Measurements from ENCODE around the gene CDH16.

Gene CDH16

DNA sequence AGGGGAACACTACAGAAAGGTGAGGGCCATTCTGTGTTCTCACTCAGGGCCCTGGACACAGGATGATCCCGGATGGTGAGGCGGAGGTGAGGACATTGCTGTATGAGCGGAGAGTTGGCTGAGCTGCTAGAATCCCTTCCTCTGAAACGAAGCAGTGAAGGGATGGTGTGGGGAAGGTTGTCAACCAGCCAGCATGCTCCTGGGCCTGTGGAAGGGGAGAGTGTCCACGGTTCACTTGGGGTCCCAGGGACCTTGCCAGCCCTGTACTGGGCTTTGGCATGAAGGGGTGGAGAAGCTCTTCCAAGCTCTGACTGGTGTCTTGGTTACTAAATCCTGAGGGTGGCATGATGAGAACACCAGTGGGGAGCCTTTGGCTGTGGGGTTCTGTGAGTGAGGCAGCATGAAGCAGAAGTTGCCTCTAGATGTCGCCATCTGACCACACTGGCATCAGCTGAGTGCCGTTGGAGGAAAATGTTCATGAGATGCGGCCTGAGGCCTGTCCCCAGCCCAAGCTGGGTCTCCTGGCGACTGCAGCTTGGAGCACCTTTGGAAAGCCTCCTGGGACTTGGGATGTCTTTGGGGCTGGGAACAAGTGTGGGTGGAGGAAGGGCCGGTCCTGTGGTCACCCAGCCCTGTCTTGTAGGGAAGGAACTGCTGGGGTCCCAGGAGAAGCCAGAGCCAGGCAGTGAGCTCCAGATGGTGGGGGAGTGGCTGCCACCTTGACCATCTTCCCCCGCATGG, 23.6 kb downstream of the CDH16 start:
- Histone ChIP-seq H3K9me3 (replicated peaks in 1 of 2; ENCODE audit: control insufficient read depth in 2 of 2, insufficient read depth in 1 of 2, low read depth in 1 of 2, low read length in 2 of 2) (no peaks in the 10 kb centered on the region), H3K4me2 (ENCODE audit: insufficient read depth, low read length, poor library complexity, severe bottlenecking) (no peak overlapping the region), H4K8ac (ENCODE audit: low read depth, low read length) (no peak overlapping the region), H3K4me3 (ENCODE audit: low read length in 2 of 2) (no peak overlapping the region), H2AK5ac (ENCODE audit: low read depth, low read length) (no peak overlapping the region), H3K79me1 (ENCODE audit: low read depth, low read length) (no peaks in the 10 kb centered on the region), H3K27ac (replicated peaks; ENCODE audit: low read length) (no peak overlapping the region), H3K27me3 (ENCODE audit: control insufficient read depth in 3 of 3, insufficient read depth in 3 of 3, low read depth in 1 of 3, low read length in 3 of 3) (peaks cover 0 to 7% (median 0%) of the 10 kb centered on the region in 3 experiments), H3K18ac (ENCODE audit: low read length) (no peak overlapping the region), H2AFZ (ENCODE audit: low read length) (peak overlapping the region; percentile 54), H3K36me3 (replicated peaks in 1 of 2; ENCODE audit: control insufficient read depth in 2 of 2, insufficient read depth in 2 of 2, low read length in 2 of 2) (peaks cover 0 to 3% of the 10 kb centered on the region in 2 donors), H3K23ac (ENCODE audit: low read depth, low read length, poor library complexity) (no peak overlapping the region), H2BK120ac (ENCODE audit: low read depth, low read length) (no peak overlapping the region), H3K9ac (ENCODE audit: low read depth, low read length, poor library complexity) (no peak overlapping the region), H3K4me1 (ENCODE audit: control insufficient read depth in 2 of 2, insufficient read depth in 1 of 2, low read depth in 1 of 2, low read length in 2 of 2) (peaks cover 5 to 10% of the 10 kb centered on the region in 2 donors), H3K14ac (ENCODE audit: low read length) (no peak overlapping the region), H4K91ac (ENCODE audit: low read depth, low read length, poor library complexity) (no peak overlapping the region), H2BK15ac (ENCODE audit: low read length) (no peak overlapping the region), H2BK12ac (ENCODE audit: low read length) (no peak overlapping the region), H2BK5ac (ENCODE audit: low read length) (no peak overlapping the region), H3K4ac (ENCODE audit: low read length) (no peak overlapping the region)
- DNase-seq (ENCODE audit: low spot score): peak; percentile 48
- no CpG with 5 or more reads among the region's 11 CpGs for WGBS, 2 donors (ENCODE audit: extremely low coverage in 2 of 2, insufficient read length in 2 of 2, insufficient replicate concordance in 1 of 2)

DNA sequence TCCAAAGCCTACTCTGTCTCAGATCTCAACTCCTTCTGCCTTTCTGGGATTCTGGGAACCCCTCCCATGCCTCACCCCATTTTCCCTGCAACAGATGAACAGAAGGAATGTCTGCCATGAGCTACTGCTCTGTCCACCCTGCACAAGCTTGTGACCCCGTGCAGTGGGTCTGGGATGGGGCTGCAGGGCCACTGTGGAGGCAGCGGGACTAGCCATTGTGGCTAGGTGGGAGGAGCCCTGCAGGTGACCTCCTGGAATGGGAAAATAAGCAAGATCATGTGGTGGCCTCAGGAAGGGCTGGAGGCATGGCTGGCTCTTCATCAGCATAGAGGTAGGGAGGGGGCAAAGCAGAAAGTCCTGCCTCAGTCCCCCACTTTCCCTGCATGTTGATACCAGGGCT, 24.6 kb downstream of the CDH16 start:
- Histone ChIP-seq H2BK15ac (ENCODE audit: low read length) (no peak overlapping the region), H2AFZ (ENCODE audit: low read length) (no peak overlapping the region)
- DNase-seq (ENCODE audit: low spot score): no peak

DNA sequence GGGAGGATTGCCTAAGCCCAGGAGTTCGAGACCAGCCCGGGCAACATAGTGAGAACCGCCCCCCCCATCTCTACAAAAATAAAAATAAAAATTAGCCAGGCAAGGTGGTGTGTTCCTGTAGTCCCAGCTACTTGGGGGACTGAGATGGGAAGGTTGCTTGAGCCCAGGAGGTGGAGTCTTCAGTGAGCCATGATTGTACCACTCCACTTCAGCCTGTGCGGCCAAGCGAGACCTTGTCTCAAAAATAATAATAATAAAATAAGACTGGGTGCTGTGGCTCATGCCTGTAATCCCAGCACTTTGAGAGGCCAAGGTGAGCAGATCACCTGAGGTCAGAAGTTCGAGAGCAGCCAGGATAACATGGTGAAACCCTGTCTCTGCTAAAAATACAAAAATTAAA, 26.9 kb downstream of the CDH16 start:
- Histone ChIP-seq H3K9ac (ENCODE audit: low read depth, low read length, poor library complexity) (no peak overlapping the region), H3K18ac (ENCODE audit: low read length) (no peak overlapping the region), H2BK15ac (ENCODE audit: low read length) (no peak overlapping the region), H3K9me3 (replicated peaks in 1 of 2; ENCODE audit: control insufficient read depth in 2 of 2, insufficient read depth in 1 of 2, low read depth in 1 of 2, low read length in 2 of 2) (no peaks in the 10 kb centered on the region), H3K36me3 (replicated peaks in 1 of 2; ENCODE audit: control insufficient read depth in 2 of 2, insufficient read depth in 2 of 2, low read length in 2 of 2) (peaks cover 0 to 5% of the 10 kb centered on the region in 2 donors), H2BK12ac (ENCODE audit: low read length) (no peak overlapping the region), H3K27me3 (ENCODE audit: control insufficient read depth in 3 of 3, insufficient read depth in 3 of 3, low read depth in 1 of 3, low read length in 3 of 3) (peaks cover 0 to 7% (median 0%) of the 10 kb centered on the region in 3 experiments), H3K27ac (replicated peaks; ENCODE audit: low read length) (no peak overlapping the region), H2AK5ac (ENCODE audit: low read depth, low read length) (no peak overlapping the region), H2BK5ac (ENCODE audit: low read length) (no peak overlapping the region), H2BK120ac (ENCODE audit: low read depth, low read length) (no peak overlapping the region), H3K4me1 (ENCODE audit: control insufficient read depth in 2 of 2, insufficient read depth in 1 of 2, low read depth in 1 of 2, low read length in 2 of 2) (no peaks in the 10 kb centered on the region), H3K79me1 (ENCODE audit: low read depth, low read length) (no peaks in the 10 kb centered on the region), H3K4me3 (ENCODE audit: low read length in 2 of 2) (no peak overlapping the region), H4K8ac (ENCODE audit: low read depth, low read length) (no peak overlapping the region), H2AFZ (ENCODE audit: low read length) (no peak overlapping the region), H3K4me2 (ENCODE audit: insufficient read depth, low read length, poor library complexity, severe bottlenecking) (no peak overlapping the region), H4K91ac (ENCODE audit: low read depth, low read length, poor library complexity) (no peak overlapping the region), H3K14ac (ENCODE audit: low read length) (no peak overlapping the region), H3K4ac (ENCODE audit: low read length) (no peak overlapping the region), H3K23ac (ENCODE audit: low read depth, low read length, poor library complexity) (no peak overlapping the region)
- no CpG with 5 or more reads among the region's 6 CpGs for WGBS, 2 donors (ENCODE audit: extremely low coverage in 2 of 2, insufficient read length in 2 of 2, insufficient replicate concordance in 1 of 2)
- DNase-seq (ENCODE audit: low spot score): no peak

More for the DNA sequence above, 24.6 kb downstream of the CDH16 start:
- H3K27me3 ChIP-seq (ENCODE audit: control insufficient read depth in 3 of 3, insufficient read depth in 3 of 3, low read depth in 1 of 3, low read length in 3 of 3): peaks cover 0 to 7% (median 0%) of the 10 kb centered on the region in 3 experiments
- no peak overlapping the region for H2BK5ac ChIP-seq (ENCODE audit: low read length)
- no peaks in the 10 kb centered on the region for H3K9me3 ChIP-seq (replicated peaks in 1 of 2; ENCODE audit: control insufficient read depth in 2 of 2, insufficient read depth in 1 of 2, low read depth in 1 of 2, low read length in 2 of 2)
- no peak overlapping the region for H4K8ac ChIP-seq (ENCODE audit: low read depth, low read length)
- no peak overlapping the region for H3K18ac ChIP-seq (ENCODE audit: low read length)
- H3K4me2 ChIP-seq (ENCODE audit: insufficient read depth, low read length, poor library complexity, severe bottlenecking): no peak overlapping the region
- peaks cover 0 to 3% of the 10 kb centered on the region in 2 donors for H3K36me3 ChIP-seq (replicated peaks in 1 of 2; ENCODE audit: control insufficient read depth in 2 of 2, insufficient read depth in 2 of 2, low read length in 2 of 2)
- H3K27ac ChIP-seq (replicated peaks; ENCODE audit: low read length): no peak overlapping the region
- H2AK5ac ChIP-seq (ENCODE audit: low read depth, low read length): no peak overlapping the region
- peak overlapping the region; percentile 72 for H3K9ac ChIP-seq (ENCODE audit: low read depth, low read length, poor library complexity)
- no peak overlapping the region for H2BK12ac ChIP-seq (ENCODE audit: low read length)
- H3K4ac ChIP-seq (ENCODE audit: low read length): no peak overlapping the region
- H3K4me1 ChIP-seq (ENCODE audit: control insufficient read depth in 2 of 2, insufficient read depth in 1 of 2, low read depth in 1 of 2, low read length in 2 of 2): no peaks in the 10 kb centered on the region
- no CpG with 5 or more reads among the region's 2 CpGs for WGBS, 2 donors (ENCODE audit: extremely low coverage in 2 of 2, insufficient read length in 2 of 2, insufficient replicate concordance in 1 of 2)
- no peaks in the 10 kb centered on the region for H3K79me1 ChIP-seq (ENCODE audit: low read depth, low read length)
- H3K23ac ChIP-seq (ENCODE audit: low read depth, low read length, poor library complexity): no peak overlapping the region
- no peak overlapping the region for H3K4me3 ChIP-seq (ENCODE audit: low read length in 2 of 2)
- H2BK120ac ChIP-seq (ENCODE audit: low read depth, low read length): no peak overlapping the region
- H4K91ac ChIP-seq (ENCODE audit: low read depth, low read length, poor library complexity): no peak overlapping the region
- no peak overlapping the region for H3K14ac ChIP-seq (ENCODE audit: low read length)

DNA sequence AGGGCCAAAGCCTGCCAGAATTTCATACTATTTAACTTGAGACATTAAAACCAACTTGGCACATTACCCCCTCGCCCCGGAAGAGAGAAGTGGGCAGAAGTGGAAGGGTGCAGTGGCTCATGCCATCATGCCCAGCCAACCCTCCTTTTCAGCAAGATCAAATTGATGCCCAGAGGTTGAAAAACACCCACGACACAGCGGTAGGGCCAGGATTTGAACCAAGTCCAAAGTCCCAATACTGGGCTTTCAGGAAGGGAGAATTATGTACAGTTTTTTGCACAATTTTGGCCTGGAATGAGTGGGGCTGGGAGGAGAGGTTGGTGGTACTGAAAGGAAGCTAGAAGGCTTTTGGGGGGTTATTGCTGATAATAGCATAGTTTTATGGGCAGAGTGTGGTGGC, 27.3 kb downstream of the CDH16 start:
- Histone ChIP-seq H2AK5ac (ENCODE audit: low read depth, low read length) (no peak overlapping the region), H2BK5ac (ENCODE audit: low read length) (no peak overlapping the region), H3K36me3 (replicated peaks in 1 of 2; ENCODE audit: control insufficient read depth in 2 of 2, insufficient read depth in 2 of 2, low read length in 2 of 2) (peaks cover 4 to 9% of the 10 kb centered on the region in 2 donors), H3K4ac (ENCODE audit: low read length) (no peak overlapping the region), H2BK12ac (ENCODE audit: low read length) (no peak overlapping the region), H3K79me1 (ENCODE audit: low read depth, low read length) (no peaks in the 10 kb centered on the region), H3K4me3 (ENCODE audit: low read length in 2 of 2) (no peak overlapping the region), H3K27me3 (ENCODE audit: control insufficient read depth in 3 of 3, insufficient read depth in 3 of 3, low read depth in 1 of 3, low read length in 3 of 3) (peaks cover 0 to 7% (median 0%) of the 10 kb centered on the region in 3 experiments), H4K8ac (ENCODE audit: low read depth, low read length) (no peak overlapping the region), H3K14ac (ENCODE audit: low read length) (no peak overlapping the region), H4K91ac (ENCODE audit: low read depth, low read length, poor library complexity) (no peak overlapping the region), H3K9ac (ENCODE audit: low read depth, low read length, poor library complexity) (no peak overlapping the region), H3K9me3 (replicated peaks in 1 of 2; ENCODE audit: control insufficient read depth in 2 of 2, insufficient read depth in 1 of 2, low read depth in 1 of 2, low read length in 2 of 2) (no peaks in the 10 kb centered on the region), H3K4me2 (ENCODE audit: insufficient read depth, low read length, poor library complexity, severe bottlenecking) (no peak overlapping the region), H2BK15ac (ENCODE audit: low read length) (no peak overlapping the region), H3K18ac (ENCODE audit: low read length) (no peak overlapping the region), H2BK120ac (ENCODE audit: low read depth, low read length) (no peak overlapping the region), H3K23ac (ENCODE audit: low read depth, low read length, poor library complexity) (no peak overlapping the region), H3K27ac (replicated peaks; ENCODE audit: low read length) (no peak overlapping the region), H3K4me1 (ENCODE audit: control insufficient read depth in 2 of 2, insufficient read depth in 1 of 2, low read depth in 1 of 2, low read length in 2 of 2) (no peaks in the 10 kb centered on the region), H2AFZ (ENCODE audit: low read length) (no peak overlapping the region)
- WGBS, 2 donors (ENCODE audit: extremely low coverage in 2 of 2, insufficient read length in 2 of 2, insufficient replicate concordance in 1 of 2): no CpG with 5 or more reads among the region's 4 CpGs
- no peak for DNase-seq (ENCODE audit: low spot score)

Measured in neuronal stem cell (in vitro differentiated cells).